Panc1 (cell line): Measurements from ENCODE around the gene PLEKHD1. TPM values are rescaled to one million over a fixed set of nuclear protein-coding genes. Genes with fewer than 3 reads are reported as not detected.

ENCODE experiments used
- ATAC-seq: fragments of 200-7000 bp; cut with Tn5 transposase; 2 replicates; pipeline ENCODE4 v1.9.1; 2020; ENCODE audit warnings: mild to moderate bottlenecking, moderate library complexity
- BruUV-seq: library from RNA; stranded (reverse); fragments of 400-500 nt; replicated peaks from 2 replicates; lab custom pipeline; 2021; lab: Mats Ljungman, UMichigan
- CTCF ChIA-PET: fragments of 300-600 bp; sonication (Branson Sonifier 250); formaldehyde crosslinking; loops from one replicate; lab custom pipeline; 2022; ENCODE audit warnings: antibody characterized with exemption; lab: Charles Lee
- POLR2A ChIA-PET: fragments of 300-600 bp; sonication (Branson Sonifier 250); formaldehyde crosslinking; loops from one replicate; lab custom pipeline; 2022; ENCODE audit warnings: antibody characterized with exemption; lab: Charles Lee
- DNase-seq: peaks from one replicate; pipeline ENCODE4 v3.0.0-alpha.2; 2010; ENCODE audit warnings: low read depth, low spot score
- H3K27ac ChIP-seq: 2 replicates; pipeline ENCODE4 v1.5.1; 2011; ENCODE audit warnings: mild to moderate bottlenecking, low read length, inconsistent platforms
- H3K27me3 ChIP-seq: fragments of 200-500 bp; sonication (Bioruptor generic); 2 replicates; pipeline ENCODE4 v1.6.0; 2014; ENCODE audit warnings: low read length, inconsistent platforms; ENCODE audit not compliant: control insufficient read depth, insufficient read depth
- H3K36me3 ChIP-seq: fragments of 200-500 bp; sonication (Bioruptor generic); 2 replicates; pipeline ENCODE4 v1.5.1; 2014; ENCODE audit warnings: inconsistent platforms, mild to moderate bottlenecking, low read length, moderate library complexity; ENCODE audit not compliant: control insufficient read depth, insufficient read depth
- H3K4me1 ChIP-seq: 2 replicates; pipeline ENCODE4 v1.5.1; 2011; ENCODE audit warnings: inconsistent platforms, mild to moderate bottlenecking, low read length, moderate library complexity; ENCODE audit not compliant: control insufficient read depth, insufficient read depth
- H3K4me3 ChIP-seq, 2 experiments: 2 replicates each; pipeline ENCODE4 v1.5.1; 2011 to 2012; ENCODE audit warnings: low read depth in 2 of 2, low read length in 2 of 2, mild to moderate bottlenecking in 2 of 2, inconsistent platforms in 1 of 2, moderate library complexity in 1 of 2
- H3K9me3 ChIP-seq: fragments of 200-500 bp; sonication (Bioruptor generic); 2 replicates; pipeline ENCODE4 v1.5.1; 2014; ENCODE audit warnings: low read depth, mild to moderate bottlenecking, inconsistent platforms, low read length, moderate library complexity; ENCODE audit not compliant: control insufficient read depth, insufficient read depth
- POLR2AphosphoS5 ChIP-seq: IDR thresholded peaks from 2 replicates; pipeline ENCODE4 v1.6.1; 2012; ENCODE audit warnings: mild to moderate bottlenecking, low read depth, low read length, moderate library complexity
- SIN3A ChIP-seq: IDR thresholded peaks from 2 replicates; pipeline ENCODE4 v1.6.1; 2012; ENCODE audit warnings: low read depth, mild to moderate bottlenecking, low read length, moderate library complexity, borderline replicate concordance; ENCODE audit not compliant: insufficient read depth
- TCF7L2 ChIP-seq: IDR thresholded peaks from 2 replicates; pipeline ENCODE4 v1.6.1; 2011; ENCODE audit warnings: mild to moderate bottlenecking, low read depth, low read length, inconsistent platforms
- in situ Hi-C: cut with HindIII; loops from 2 replicates; pipeline ENCODE4 v1.10.0; 2016; ENCODE audit warnings: low sequenced_read_pairs, low pct_unique_long_range_greater_than_20kb
- intact Hi-C: fragments of 100-400 bp; cut with micrococcal nuclease; formaldehyde crosslinking; loops from one replicate; pipeline ENCODE4 v1.10.0; 2022; ENCODE audit not compliant: unreplicated experiment
- total RNA-seq: library from RNA; stranded (reverse); gene quantifications from one replicate; pipeline ENCODE4 v1.2.1, GENCODE V29; 2021; ENCODE audit not compliant: unreplicated experiment
- TF ChIP-seq, protein P1 (sequence below), 2 experiments: IDR thresholded peaks; 2 replicates each; pipeline ENCODE4 v1.6.1; 2011 to 2012; ENCODE audit warnings: low read depth in 2 of 2, control low read depth in 1 of 2, low read length in 1 of 2, mild to moderate bottlenecking in 1 of 2, moderate library complexity in 1 of 2; ENCODE audit not compliant: insufficient read depth in 1 of 2
- TF ChIP-seq, protein P2 (sequence below): fragments of 450-650 bp; IDR thresholded peaks from 2 replicates; pipeline ENCODE4 v1.5.1; 2017; ENCODE audit warnings: mild to moderate bottlenecking

Gene PLEKHD1
- total RNA-seq, 1 experiment from 2014 or later: 0.08 TPM

DNA sequence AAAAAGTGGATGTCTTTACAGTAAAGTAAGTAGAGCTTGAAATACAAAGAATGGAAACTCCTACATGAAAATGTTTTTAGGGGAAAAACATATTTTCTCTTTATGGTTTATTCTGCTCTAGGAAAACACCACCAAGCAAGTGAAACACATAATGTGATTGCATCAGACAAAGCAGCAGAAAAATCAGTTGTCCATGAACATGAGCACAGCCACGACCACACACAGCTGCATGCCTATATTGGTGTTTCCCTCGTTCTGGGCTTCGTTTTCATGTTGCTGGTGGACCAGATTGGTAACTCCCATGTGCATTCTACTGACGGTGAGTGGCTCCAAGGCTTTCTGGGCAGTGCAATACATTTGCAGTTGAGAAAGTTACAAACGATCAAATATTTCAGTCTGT lies 42.6 kb upstream of the PLEKHD1 start:
- in situ Hi-C loops: no loop called here
- Histone ChIP-seq H3K36me3 (no peaks in the 10 kb centered on the region), H3K27me3 (no peaks in the 10 kb centered on the region), H3K9me3 (no peaks in the 10 kb centered on the region), H3K4me1 (no peaks in the 10 kb centered on the region), H3K27ac (no peak overlapping the region), H3K4me3 (no peak overlapping the region)
- no TSS peak for BruUV-seq
- DNase-seq (no peak), ATAC-seq (no peak)
- TF ChIP-seq, protein P1, sequence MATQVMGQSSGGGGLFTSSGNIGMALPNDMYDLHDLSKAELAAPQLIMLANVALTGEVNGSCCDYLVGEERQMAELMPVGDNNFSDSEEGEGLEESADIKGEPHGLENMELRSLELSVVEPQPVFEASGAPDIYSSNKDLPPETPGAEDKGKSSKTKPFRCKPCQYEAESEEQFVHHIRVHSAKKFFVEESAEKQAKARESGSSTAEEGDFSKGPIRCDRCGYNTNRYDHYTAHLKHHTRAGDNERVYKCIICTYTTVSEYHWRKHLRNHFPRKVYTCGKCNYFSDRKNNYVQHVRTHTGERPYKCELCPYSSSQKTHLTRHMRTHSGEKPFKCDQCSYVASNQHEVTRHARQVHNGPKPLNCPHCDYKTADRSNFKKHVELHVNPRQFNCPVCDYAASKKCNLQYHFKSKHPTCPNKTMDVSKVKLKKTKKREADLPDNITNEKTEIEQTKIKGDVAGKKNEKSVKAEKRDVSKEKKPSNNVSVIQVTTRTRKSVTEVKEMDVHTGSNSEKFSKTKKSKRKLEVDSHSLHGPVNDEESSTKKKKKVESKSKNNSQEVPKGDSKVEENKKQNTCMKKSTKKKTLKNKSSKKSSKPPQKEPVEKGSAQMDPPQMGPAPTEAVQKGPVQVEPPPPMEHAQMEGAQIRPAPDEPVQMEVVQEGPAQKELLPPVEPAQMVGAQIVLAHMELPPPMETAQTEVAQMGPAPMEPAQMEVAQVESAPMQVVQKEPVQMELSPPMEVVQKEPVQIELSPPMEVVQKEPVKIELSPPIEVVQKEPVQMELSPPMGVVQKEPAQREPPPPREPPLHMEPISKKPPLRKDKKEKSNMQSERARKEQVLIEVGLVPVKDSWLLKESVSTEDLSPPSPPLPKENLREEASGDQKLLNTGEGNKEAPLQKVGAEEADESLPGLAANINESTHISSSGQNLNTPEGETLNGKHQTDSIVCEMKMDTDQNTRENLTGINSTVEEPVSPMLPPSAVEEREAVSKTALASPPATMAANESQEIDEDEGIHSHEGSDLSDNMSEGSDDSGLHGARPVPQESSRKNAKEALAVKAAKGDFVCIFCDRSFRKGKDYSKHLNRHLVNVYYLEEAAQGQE (IDR thresholded peaks at IDR 0.05; ENCODE audit: insufficient read depth in 1 of 2, low read depth in 2 of 2, low read length in 1 of 2): no peak
- ChIA-PET CTCF (no interaction called here), POLR2A (no interaction called here)
- intact Hi-C loops: no loop called here

DNA sequence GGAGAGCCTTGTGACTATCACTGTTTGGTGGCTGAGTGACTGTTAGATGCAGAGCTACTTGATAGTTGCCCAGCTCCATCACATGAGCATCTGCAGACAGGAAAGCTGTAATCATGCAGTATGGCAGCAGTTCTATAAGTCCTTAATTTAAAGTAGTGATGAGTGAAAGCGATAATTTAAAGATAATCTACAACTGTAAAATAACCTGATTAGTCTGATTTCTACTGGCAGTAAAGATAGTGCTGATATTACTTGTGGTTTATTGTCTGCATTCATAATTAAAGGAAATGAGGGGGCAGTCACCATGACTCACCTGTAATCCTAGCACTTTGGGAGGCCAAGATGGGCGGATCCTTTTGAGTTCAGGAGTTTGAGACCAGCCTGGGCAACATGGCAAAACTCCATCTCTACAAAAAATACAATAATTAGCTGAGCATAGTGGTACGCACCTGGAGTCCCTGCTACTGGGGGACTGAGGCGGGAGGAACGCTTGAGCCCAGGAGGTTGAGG lies 41.2 kb upstream of the PLEKHD1 start:
- POLR2A ChIA-PET: no interaction called here
- Histone ChIP-seq H3K36me3 (no peaks in the 10 kb centered on the region), H3K27ac (no peak overlapping the region), H3K9me3 (no peaks in the 10 kb centered on the region), H3K4me3 (no peak overlapping the region), H3K4me1 (no peaks in the 10 kb centered on the region), H3K27me3 (no peaks in the 10 kb centered on the region)
- no peak for DNase-seq
- in situ Hi-C loops: no loop called here
- ATAC-seq: no peak
- intact Hi-C loops: no loop called here
- BruUV-seq: no TSS peak
- TF ChIP-seq, protein P2, sequence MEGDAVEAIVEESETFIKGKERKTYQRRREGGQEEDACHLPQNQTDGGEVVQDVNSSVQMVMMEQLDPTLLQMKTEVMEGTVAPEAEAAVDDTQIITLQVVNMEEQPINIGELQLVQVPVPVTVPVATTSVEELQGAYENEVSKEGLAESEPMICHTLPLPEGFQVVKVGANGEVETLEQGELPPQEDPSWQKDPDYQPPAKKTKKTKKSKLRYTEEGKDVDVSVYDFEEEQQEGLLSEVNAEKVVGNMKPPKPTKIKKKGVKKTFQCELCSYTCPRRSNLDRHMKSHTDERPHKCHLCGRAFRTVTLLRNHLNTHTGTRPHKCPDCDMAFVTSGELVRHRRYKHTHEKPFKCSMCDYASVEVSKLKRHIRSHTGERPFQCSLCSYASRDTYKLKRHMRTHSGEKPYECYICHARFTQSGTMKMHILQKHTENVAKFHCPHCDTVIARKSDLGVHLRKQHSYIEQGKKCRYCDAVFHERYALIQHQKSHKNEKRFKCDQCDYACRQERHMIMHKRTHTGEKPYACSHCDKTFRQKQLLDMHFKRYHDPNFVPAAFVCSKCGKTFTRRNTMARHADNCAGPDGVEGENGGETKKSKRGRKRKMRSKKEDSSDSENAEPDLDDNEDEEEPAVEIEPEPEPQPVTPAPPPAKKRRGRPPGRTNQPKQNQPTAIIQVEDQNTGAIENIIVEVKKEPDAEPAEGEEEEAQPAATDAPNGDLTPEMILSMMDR: no peak
- TF ChIP-seq, protein P1 (IDR thresholded peaks at IDR 0.05; ENCODE audit: insufficient read depth in 1 of 2, low read depth in 2 of 2, low read length in 1 of 2): no peak
- no peak for TF ChIP-seq POLR2AphosphoS5
- TF ChIP-seq TCF7L2: no peak
- no peak for TF ChIP-seq SIN3A
- CTCF ChIA-PET: no interaction called here
